Fibroblast of skin of abdomen (primary cell): ENCODE results near the gene CEL.
"Not testable (repeated sequence)": the region's sequence is repeated elsewhere in the genome, so short reads cannot be mapped to it uniquely, and the experiment has no call there.

ENCODE experiments used
- DNase-seq: peaks from one replicate; pipeline ENCODE4 v3.0.0-alpha.2; 2013

The CEL gene

GRCh38 chr9:133086894-133087293 lies 25.1 kb downstream of the CEL start:
- no peak for DNase-seq

GRCh38 chr9:133087429-133088145 lies 25.8 kb downstream of the CEL start:
- no peak for DNase-seq

DNA sequence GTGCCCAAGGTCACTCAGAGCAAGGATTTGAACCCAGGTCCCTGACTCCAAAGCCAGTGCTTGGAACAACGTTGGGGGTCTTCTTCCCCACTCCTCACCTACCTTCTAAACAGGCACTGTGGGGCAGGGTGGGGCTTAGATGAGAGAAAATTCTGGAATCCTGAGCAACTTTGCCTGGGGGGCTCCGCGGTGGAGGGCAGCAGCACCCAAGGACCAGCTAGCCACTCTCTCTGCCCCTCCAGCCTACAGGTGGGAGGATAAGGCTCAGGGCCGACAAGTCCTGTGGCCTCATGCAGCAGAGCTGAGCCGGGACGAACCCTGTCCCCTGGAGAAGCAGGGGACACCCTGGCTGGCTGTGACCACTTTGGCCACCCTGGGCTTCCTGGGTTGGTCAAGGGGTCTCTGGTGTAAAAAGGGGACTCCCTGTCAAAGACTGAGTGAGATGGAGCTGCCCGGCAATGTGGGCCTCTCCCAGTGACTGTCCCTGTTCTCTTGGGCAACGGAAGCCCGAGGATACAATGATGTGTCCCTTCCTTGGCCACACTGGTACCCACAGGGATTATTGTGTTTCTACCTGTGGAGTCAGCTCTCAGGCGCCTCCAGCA lies 26.5 kb downstream of the CEL start:
- DNase-seq = no peak

GRCh38 chr9:133088756-133089155 lies 27.0 kb downstream of the CEL start:
- DNase-seq = no peak

- no peak for DNase-seq
Observed at GRCh38 chr9:133089271-133089671, 27.5 kb downstream of the CEL start.

DNA sequence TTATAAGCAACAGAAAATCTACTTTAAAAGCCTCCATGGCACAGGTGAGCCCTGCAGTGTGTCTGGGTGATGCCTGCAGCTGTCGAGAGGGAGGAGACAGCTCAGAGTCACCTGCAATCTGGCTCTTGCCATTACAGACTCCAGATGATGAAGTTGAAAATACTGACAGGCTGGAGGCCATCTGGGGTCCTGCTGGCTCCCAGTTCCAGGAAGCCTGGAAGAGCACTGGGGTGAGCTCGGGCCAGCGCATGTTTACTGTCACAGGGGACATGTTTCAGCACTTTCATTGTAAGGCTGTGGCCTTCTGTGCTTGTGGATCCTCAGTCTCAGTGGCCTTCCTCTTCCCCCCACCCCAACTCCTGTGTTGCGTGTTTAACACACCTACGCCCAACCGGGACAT lies 28.4 kb downstream of the CEL start:
- DNase-seq = no peak

- DNase-seq = no peak
Observed at GRCh38 chr9:133090752-133091385, 29.1 kb downstream of the CEL start.

DNA sequence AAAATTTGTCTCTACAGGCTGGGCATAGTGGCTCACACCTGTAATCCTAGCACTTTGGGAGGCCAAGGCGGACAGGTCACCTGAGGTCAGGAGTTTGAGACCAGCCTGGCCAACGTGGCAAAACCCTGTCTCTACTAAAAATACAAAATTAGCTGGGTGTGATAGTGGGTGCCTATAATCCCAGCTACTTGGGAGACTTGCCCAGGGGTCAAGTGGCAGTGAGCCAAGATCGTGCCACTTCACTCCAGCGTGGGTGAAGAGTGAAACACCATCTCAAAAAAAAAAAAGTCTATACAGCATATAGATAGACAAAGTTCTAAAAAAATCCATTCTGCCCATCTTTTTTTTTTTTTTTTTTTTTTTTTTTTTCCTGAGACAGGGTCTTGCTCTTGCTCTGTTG lies 32.6 kb downstream of the CEL start:
- DNase-seq = not testable (repeated sequence)

GRCh38 chr9:133094842-133095393 lies 33.1 kb downstream of the CEL start:
- DNase-seq = no peak

DNA sequence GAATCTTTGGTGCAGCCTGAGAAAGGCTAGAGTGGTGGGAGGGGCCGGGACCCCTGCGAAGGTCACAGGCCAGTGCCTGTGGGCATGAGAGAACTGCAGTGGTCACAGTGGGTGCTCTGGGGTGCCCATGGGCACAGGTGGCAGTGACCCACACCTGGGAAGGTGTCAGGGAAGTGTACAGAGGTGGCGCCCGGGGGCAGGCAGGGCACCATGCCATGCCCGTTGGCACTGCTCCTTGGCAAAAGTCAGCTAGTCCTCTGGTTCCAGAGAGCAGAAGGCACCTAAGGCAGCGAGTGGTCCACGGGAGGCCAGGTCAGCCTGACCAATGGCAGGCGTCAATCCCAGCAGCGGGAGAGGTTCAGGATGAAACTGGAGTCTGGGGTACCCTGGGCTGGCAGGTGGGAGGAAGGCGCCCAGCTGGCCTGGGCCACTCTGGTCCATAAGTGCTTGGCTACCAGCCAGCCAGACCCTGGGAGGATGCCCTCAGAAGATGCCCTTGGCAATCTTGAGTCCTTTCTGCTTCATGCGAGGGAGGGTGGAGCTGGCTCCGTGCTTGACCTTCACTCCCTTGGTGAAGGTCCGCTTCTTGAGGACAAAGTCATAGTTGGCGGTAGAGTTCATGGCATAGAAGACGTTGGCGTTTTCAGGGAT lies 36.4 kb downstream of the CEL start:
- no peak for DNase-seq

- no peak for DNase-seq
Observed at GRCh38 chr9:133098871-133099270, 37.1 kb downstream of the CEL start.

DNA sequence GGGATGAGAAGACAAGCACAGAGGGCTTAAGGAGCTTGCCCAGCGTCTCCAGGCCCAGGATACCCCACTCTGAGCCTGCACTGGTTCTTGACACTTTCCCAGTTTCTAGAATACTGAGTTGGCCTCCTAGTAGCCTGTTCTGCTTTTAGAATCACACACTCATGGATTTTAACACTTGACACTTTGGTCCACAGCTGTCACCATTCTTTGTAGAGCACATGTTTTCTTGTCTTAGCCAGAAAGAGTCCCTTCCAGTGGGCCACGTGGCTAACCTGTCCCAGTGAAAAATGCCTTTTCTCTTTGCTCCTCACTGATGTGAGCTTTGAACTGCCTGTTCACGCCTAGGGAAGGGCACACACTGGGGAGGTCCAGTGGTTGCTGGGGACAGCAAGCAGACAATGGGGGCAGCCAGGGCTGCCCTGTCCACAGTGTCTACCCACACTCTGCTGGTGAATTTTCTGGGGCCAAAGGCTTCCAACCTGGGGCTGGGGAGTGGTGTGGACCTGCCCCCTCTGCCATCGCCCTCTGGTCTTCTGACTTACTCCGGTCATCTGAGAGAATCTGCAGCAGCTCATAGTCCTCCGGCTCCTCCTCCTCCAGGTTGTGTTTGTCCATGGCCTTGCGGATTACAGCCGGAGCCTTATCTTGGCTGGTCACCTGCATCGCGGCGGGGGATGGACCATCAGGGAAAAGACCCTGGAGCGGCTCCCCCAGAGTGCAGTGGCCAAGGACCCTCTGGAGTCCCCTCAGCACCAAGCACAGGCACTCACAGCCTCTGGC lies 38.1 kb downstream of the CEL start:
- no peak for DNase-seq

DNA sequence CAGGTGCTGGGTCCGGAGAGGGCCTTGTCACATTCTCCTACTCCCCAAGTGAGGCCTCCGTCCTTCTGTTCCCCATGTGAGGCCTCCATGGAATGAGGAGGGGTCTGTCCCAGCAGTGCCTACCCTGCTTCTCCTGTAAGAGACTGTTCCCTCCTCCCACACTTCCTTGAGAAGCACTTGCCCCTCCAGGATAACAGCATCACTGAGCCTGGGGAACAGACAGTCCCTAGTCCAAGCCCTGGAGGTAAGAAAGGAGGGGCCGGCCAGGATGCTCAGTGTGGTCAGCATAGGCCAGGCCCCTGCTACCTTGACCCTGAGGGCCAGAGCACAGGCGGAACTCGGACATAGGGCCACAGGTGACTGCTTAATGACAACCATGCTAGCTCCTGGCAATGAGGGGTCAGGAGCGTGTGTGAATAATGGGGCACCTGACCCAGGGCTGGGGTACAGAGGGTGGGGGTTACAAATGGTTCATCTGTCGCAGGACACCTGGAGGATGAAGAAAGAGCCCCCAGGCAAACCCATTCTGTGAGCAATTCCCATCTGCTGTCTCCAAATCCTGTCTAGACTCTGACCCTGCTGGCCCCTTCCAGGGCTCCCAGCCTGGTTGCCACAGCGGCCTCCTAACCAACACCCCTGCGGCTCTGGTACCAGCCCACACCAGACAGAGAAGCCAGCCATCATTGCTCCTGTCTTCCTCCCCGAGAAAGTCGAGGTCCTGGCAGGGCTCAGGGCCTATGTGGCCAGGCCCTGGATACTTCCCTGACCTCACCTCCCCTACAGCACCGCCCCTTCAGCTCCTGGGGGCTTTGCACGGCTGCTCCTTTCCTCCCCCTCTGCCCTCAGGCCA lies 39.0 kb downstream of the CEL start:
- DNase-seq = no peak

DNA sequence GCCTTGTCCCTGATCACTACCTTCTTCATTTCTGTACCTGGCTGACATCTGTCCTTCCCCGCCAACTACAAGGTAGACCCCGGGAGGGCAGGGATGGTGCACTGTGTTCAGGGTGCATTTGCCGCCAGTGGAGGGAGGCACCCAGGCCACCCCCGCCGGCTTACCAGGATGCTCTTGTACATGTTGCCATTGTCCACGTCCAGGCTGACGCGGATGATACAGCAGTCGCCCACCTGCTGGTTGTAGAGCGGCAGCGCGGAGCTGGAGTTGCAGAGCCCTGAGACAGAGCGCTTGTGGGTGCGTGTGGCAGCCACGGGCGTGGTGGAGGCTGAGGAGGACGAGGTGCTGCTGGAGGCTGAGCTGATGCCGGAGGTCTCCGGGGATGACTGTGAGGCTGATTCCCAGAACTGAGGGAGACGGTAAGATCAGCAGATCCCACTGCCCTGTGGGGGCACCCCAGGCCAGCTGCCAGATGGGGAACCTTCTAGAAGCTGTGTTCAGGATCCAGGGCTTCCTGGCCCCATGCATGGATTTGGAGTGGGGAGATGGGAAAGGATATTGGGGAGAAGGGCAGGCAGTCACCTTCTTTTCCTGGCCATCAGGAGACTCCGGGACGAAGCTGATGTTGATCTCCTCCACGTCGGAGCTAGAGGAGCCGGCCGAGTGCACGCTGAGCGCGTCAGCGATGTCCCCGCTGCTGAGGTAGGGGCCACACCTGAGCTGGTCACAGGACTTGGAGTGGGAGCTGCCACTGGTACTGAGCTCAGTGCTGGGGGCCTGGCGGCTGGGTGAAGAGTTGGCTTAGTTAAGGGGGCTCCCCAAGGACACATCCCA lies 39.8 kb downstream of the CEL start:
- no peak for DNase-seq

- no peak for DNase-seq
Observed at GRCh38 chr9:133102190-133103021, 40.6 kb downstream of the CEL start.

DNA sequence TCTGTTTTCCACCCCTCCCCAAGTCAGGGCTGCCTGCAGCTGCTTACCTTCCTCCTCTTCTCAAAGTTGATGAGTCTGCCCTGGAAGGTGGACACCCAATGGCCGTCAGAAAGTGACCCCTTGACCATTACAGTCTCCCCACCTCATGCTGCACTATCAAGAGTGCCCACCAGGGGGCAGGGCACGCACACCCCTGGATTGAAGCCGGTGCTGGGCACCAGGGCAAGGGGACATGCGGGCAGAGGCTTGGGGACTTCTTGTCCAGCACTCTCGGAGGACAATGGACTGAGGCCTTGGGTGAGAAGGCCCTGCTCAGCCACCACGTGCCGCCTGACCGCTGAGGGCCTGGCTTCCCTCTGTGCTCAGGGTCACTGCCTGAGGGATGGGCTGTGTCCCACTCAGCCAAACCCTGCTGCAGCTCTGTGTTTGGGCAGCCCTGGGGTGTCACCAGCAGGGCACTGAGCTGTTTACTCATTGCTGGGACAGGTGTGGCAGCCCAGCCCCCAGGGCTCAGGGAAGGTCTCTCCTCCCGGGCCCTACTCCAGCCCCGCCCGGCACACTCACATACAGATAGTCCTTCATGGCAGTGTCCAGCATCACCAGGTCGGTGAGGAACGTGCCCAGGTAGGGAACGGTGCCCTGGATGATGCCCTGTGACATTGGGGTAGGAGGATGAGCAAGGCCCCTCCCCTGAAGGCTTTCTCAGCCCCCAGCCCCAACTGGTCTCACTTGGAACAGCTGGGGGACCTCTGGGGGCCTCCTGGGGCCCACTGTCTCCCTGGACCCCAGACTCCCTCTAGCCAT lies 41.6 kb downstream of the CEL start:
- DNase-seq = no peak

DNA sequence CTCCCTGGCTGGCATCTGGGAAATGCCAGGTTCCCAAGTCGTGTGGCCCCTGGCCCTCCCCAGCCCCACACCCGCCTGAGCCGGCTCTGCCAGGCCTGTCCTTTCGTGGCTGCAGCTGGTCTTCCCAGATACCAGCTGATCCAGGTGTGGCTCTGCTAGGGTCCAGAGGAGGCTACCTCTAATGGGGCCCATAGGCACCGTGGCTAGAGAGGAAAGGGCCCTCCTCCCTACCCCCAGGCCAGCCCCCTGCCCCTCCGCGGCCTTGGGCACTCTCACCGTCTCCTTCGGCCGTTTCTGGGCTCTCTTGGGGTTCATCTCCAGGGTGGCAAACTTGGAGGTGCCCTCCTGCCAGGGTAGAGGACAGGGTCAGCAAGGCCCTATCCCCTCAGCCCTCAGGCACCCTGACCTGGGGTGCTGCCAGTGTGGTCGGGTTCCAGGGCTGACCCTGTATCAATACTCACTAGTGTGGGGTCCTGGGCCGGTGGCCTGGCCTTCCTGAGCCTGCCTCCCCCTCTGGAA lies 42.3 kb downstream of the CEL start:
- no peak for DNase-seq

DNA sequence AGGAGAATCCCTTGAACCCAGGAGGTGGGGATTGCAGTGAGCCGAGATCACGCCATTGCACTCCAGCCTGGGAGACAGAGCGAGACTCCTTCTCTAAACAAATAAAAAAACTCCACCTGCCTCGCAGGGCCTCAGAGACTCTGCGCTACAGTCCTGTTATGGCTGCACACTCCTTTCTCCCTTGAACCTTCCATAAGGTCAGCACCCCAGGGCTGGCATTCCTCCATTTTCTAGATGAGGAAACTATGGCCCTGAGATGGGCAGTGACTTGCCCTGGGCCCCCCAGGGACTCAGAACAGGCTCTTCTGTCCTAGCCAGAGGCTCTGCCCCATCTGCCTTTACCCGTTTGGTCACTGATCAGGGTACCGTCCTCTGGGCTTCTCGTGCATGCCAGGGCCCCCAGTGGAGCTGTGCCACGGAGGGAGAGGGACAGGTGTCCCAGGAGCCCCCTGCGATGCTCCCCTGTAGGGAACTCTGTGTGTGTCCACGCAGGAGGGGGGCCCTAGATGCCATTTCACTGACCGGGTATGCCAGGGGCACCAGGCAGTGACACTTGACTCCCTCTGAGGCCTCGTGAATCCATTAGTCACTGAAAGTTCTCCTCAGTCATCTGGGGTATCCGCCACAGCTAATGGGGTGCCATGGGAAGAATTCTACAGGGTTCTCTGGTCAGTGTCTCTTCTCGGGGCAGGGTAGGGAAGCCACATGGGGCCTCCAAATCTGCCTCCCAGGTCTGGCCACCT lies 43.1 kb downstream of the CEL start:
- no peak for DNase-seq
